HPDE6-E6E7 (cell line): Measurements from ENCODE around the gene NUDCD3.
A peak's percentile ranks its signal among the peaks of the same experiment; 100 is the strongest.

Experiments
- DNase-seq: peaks from one replicate; pipeline ENCODE4 v3.0.0; 2011; ENCODE audit warnings: missing footprints; ENCODE audit errors: extremely low spot score

Gene NUDCD3

GRCh38 chr7:44366986-44367385 lies 123.5 kb downstream of the NUDCD3 start:
- DNase-seq = no peak

GRCh38 chr7:44353668-44354067 lies 136.8 kb downstream of the NUDCD3 start:
- no peak for DNase-seq

- no peak for DNase-seq
These were observed 141.3 kb downstream of the NUDCD3 start for GRCh38 chr7:44348851-44349781.

GRCh38 chr7:44348300-44348699 lies 142.2 kb downstream of the NUDCD3 start:
- peak; percentile 44 for DNase-seq

- DNase-seq = no peak
These were observed 142.8 kb downstream of the NUDCD3 start for GRCh38 chr7:44347546-44348114.

GRCh38 chr7:44346063-44346462 lies 144.4 kb downstream of the NUDCD3 start:
- no peak for DNase-seq

GRCh38 chr7:44341401-44341800 lies 149.1 kb downstream of the NUDCD3 start:
- no peak for DNase-seq

- DNase-seq = no peak
These were observed 151.9 kb downstream of the NUDCD3 start for GRCh38 chr7:44338600-44338999.

GRCh38 chr7:44336491-44336890 lies 154.0 kb downstream of the NUDCD3 start:
- no peak for DNase-seq

GRCh38 chr7:44335184-44335583 lies 155.3 kb downstream of the NUDCD3 start:
- no peak for DNase-seq

GRCh38 chr7:44334734-44335097 lies 155.7 kb downstream of the NUDCD3 start:
- DNase-seq = no peak

GRCh38 chr7:44333911-44334733 lies 156.3 kb downstream of the NUDCD3 start:
- DNase-seq = no peak

GRCh38 chr7:44331682-44332081 lies 158.8 kb downstream of the NUDCD3 start:
- DNase-seq = no peak

- DNase-seq = no peak
These were observed 160.1 kb downstream of the NUDCD3 start for GRCh38 chr7:44330331-44330730.

GRCh38 chr7:44329888-44330287 lies 160.6 kb downstream of the NUDCD3 start:
- no peak for DNase-seq
